Endothelial cell of umbilical vein (primary cell): ENCODE results near the gene GSTM4.

Experiments used
- EZH2 ChIP-seq: IDR thresholded peaks from 2 replicates; pipeline ENCODE4 v1.6.1; 2012; ENCODE audit warnings: borderline replicate concordance, low read depth, mild to moderate bottlenecking, moderate library complexity, low read length, inconsistent platforms; ENCODE audit not compliant: severe bottlenecking
- FOS ChIP-seq: IDR thresholded peaks from 2 replicates; pipeline ENCODE4 v1.6.1; 2011; ENCODE audit warnings: mild to moderate bottlenecking, low read length, moderate library complexity, borderline replicate concordance; ENCODE audit not compliant: insufficient read depth
- GATA2 ChIP-seq: IDR thresholded peaks from 2 replicates; pipeline ENCODE4 v1.7.0; 2011; ENCODE audit warnings: low read depth, mild to moderate bottlenecking, moderate library complexity, mixed read lengths, low read length; ENCODE audit not compliant: insufficient read length, insufficient read depth
- MYC ChIP-seq: IDR thresholded peaks from one replicate; pipeline ENCODE4 v1.6.1; 2011; ENCODE audit warnings: mild to moderate bottlenecking, low read depth, low read length
- POLR2A ChIP-seq: IDR thresholded peaks from 2 replicates; pipeline ENCODE4 v1.6.1; 2012; ENCODE audit warnings: low read depth, mild to moderate bottlenecking, control low read depth, low read length
- POLR2AphosphoS5 ChIP-seq: IDR thresholded peaks from 2 replicates; pipeline ENCODE4 v1.6.1; 2012; ENCODE audit warnings: low read depth, mild to moderate bottlenecking, control low read depth, low read length, moderate library complexity; ENCODE audit not compliant: insufficient read depth
- TF ChIP-seq, protein P1 (sequence below), 2 donors: IDR thresholded peaks; 1 replicate in 1 of 2; 2 replicates in 1 of 2; pipeline ENCODE4 v1.5.1; 2011; ENCODE audit warnings: low read length in 2 of 2, mild to moderate bottlenecking in 2 of 2, moderate library complexity in 2 of 2, control low read depth in 1 of 2, inconsistent platforms in 1 of 2, low read depth in 1 of 2; ENCODE audit not compliant: insufficient read depth in 1 of 2; ENCODE audit errors: extremely low read depth in 1 of 2
- TF ChIP-seq, protein P2 (sequence below): IDR thresholded peaks from 2 replicates; pipeline ENCODE4 v1.6.1; 2011; ENCODE audit not compliant: insufficient read depth, insufficient read length

DNA sequence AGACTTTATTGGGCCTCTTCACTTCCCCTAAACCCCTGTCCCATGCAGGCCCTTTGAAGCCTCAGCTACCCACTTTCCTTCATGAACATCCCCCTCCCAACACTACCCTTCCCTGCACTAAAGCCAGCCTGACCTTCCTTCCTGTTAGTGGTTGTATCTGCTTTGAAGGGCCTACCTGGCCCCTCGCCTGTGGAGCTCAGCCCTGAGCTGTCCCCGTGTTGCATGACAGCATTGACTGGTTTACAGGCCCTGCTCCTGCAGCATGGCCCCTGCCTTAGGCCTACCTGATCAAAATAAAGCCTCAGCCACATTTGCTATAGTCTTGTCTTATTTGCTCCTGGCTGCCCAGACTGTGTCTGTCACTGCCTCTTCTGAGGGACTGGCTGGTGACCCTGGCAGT is 5.5 kb downstream of the GSTM4 start:
- TF ChIP-seq POLR2AphosphoS5: no peak
- TF ChIP-seq POLR2A: no peak
- TF ChIP-seq, protein P1, sequence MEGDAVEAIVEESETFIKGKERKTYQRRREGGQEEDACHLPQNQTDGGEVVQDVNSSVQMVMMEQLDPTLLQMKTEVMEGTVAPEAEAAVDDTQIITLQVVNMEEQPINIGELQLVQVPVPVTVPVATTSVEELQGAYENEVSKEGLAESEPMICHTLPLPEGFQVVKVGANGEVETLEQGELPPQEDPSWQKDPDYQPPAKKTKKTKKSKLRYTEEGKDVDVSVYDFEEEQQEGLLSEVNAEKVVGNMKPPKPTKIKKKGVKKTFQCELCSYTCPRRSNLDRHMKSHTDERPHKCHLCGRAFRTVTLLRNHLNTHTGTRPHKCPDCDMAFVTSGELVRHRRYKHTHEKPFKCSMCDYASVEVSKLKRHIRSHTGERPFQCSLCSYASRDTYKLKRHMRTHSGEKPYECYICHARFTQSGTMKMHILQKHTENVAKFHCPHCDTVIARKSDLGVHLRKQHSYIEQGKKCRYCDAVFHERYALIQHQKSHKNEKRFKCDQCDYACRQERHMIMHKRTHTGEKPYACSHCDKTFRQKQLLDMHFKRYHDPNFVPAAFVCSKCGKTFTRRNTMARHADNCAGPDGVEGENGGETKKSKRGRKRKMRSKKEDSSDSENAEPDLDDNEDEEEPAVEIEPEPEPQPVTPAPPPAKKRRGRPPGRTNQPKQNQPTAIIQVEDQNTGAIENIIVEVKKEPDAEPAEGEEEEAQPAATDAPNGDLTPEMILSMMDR (IDR thresholded peaks at IDR 0.05; ENCODE audit: extremely low read depth in 1 of 2, insufficient read depth in 1 of 2, low read depth in 1 of 2, low read length in 2 of 2): no peak
- TF ChIP-seq, protein P2, sequence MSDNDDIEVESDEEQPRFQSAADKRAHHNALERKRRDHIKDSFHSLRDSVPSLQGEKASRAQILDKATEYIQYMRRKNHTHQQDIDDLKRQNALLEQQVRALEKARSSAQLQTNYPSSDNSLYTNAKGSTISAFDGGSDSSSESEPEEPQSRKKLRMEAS: no peak
- no peak for TF ChIP-seq EZH2
- TF ChIP-seq FOS: no peak
- TF ChIP-seq MYC: no peak
- no peak for TF ChIP-seq GATA2
